K562 (cell line): Measurements from ENCODE around the gene STX11. TPM values are rescaled to one million over a fixed set of nuclear protein-coding genes. Genes with fewer than 3 reads are reported as not detected.

Experiments
- ATAC-seq: fragments of 200-7000 bp; cut with Tn5 transposase; 3 replicates; pipeline ENCODE4 v1.9.1; 2020; ENCODE audit warnings: moderate library complexity
- BruUV-seq: library from RNA; stranded (reverse); fragments of 400-500 nt; replicated peaks from 2 replicates; lab custom pipeline; 2021; lab: Mats Ljungman, UMichigan
- CTCF ChIA-PET: fragments of 300-600 bp; formaldehyde crosslinking; extraction: SDS; loops from one replicate; lab custom pipeline; 2021; ENCODE audit warnings: low intra/inter-chr PET ratio; lab: Yijun Ruan, JAX
- POLR2A ChIA-PET: fragments of 300-600, 350-650 bp; sonication (Branson Sonifier 250); formaldehyde crosslinking; extraction: SDS; loops from one replicate; lab custom pipeline; 2021; ENCODE audit warnings: antibody characterized with exemption, inconsistent platforms; lab: Yijun Ruan, JAX
- DNase-seq, 4 experiments: peaks; one replicate each; pipeline versions ENCODE4 v3.0.0 to v3.0.0-alpha.2; 2011 to 2018; ENCODE audit warnings: low spot score in 3 of 4, mixed read lengths in 3 of 4; ENCODE audit errors: extremely low read depth in 1 of 4
- FAIRE-seq: peaks from 2 replicates; lab custom pipeline; 2011; peaks lifted over from hg19 to GRCh38; lab: Jason Lieb, UNC
- H2AFZ ChIP-seq: 2 replicates; pipeline ENCODE4 v1.6.0; 2011; ENCODE audit warnings: low read depth, low read length, control low read depth, inconsistent platforms
- H3K27ac ChIP-seq: fragments of 200-600 bp; 3 replicates; pipeline ENCODE4 v1.8.0; 2011; ENCODE audit warnings: low read depth, mild to moderate bottlenecking, control low read depth, inconsistent platforms, low read length, moderate library complexity, mixed read lengths; ENCODE audit errors: extremely low read depth
- H3K27me3 ChIP-seq, 2 experiments: fragments of 300-600 bp in 1 of 2; 2 replicates in 1 of 2; 3 replicates in 1 of 2; pipeline versions ENCODE4 v1.6.0 to v1.8.0; 2011; ENCODE audit warnings: inconsistent platforms in 2 of 2, low read length in 2 of 2, mild to moderate bottlenecking in 1 of 2, mixed read lengths in 1 of 2, moderate library complexity in 1 of 2; ENCODE audit not compliant: control insufficient read depth in 2 of 2, insufficient read depth in 2 of 2
- H3K36me3 ChIP-seq: fragments of 300-600 bp; 3 replicates; pipeline ENCODE4 v1.8.0; 2011; ENCODE audit warnings: mild to moderate bottlenecking, low read length, inconsistent platforms; ENCODE audit not compliant: control insufficient read depth, insufficient read depth
- H3K4me1 ChIP-seq, 2 experiments: fragments of 200-600 bp in 1 of 2; replicated peaks in 1 of 2; 2 replicates in 1 of 2; 3 replicates in 1 of 2; pipeline versions ENCODE4 v1.5.1 to v1.8.0; 2011; ENCODE audit warnings: inconsistent platforms in 2 of 2, low read length in 2 of 2, mild to moderate bottlenecking in 1 of 2, mixed read lengths in 1 of 2, moderate library complexity in 1 of 2; ENCODE audit not compliant: control insufficient read depth in 2 of 2, insufficient read depth in 2 of 2
- H3K4me2 ChIP-seq: 2 replicates; pipeline ENCODE4 v1.6.1; 2011; ENCODE audit warnings: low read length, control low read depth, inconsistent platforms, mixed read lengths; ENCODE audit not compliant: insufficient read depth
- H3K4me3 ChIP-seq: fragments of 200-600 bp; sonication (generic), shearing (Covaris generic); 2 replicates; pipeline ENCODE4 v1.5.1; 2016; ENCODE audit warnings: control low read depth, inconsistent platforms
- H3K79me2 ChIP-seq: fragments of 200-600 bp; 3 replicates; pipeline ENCODE4 v1.8.0; 2011; ENCODE audit warnings: low read length, inconsistent platforms; ENCODE audit not compliant: control insufficient read depth, insufficient read depth
- H3K9ac ChIP-seq, 2 experiments: 2 replicates each; pipeline versions ENCODE4 v1.6.0 to v1.6.1; 2011; ENCODE audit warnings: low read depth in 2 of 2, low read length in 2 of 2, control low read depth in 1 of 2, inconsistent platforms in 1 of 2, mild to moderate bottlenecking in 1 of 2, mixed read lengths in 1 of 2; ENCODE audit not compliant: insufficient read depth in 1 of 2
- H3K9me1 ChIP-seq: one replicate; pipeline ENCODE4 v1.6.0; 2011; ENCODE audit warnings: inconsistent platforms, mild to moderate bottlenecking, low read length, moderate library complexity; ENCODE audit not compliant: control insufficient read depth, insufficient read depth
- H3K9me3 ChIP-seq: replicated peaks from 2 replicates; pipeline ENCODE4 v1.5.1; 2011; ENCODE audit warnings: low read depth, low read length, inconsistent platforms; ENCODE audit not compliant: control insufficient read depth, insufficient read depth
- H4K20me1 ChIP-seq: replicated peaks from 2 replicates; pipeline ENCODE4 v1.6.1; 2011; ENCODE audit warnings: low read length, inconsistent platforms, mixed read lengths; ENCODE audit not compliant: control insufficient read depth, insufficient read depth
- ADNP ChIP-seq: fragments of 200-800 bp; sonication (Bioruptor generic); IDR thresholded peaks from 2 replicates; pipeline ENCODE4 v1.6.1; 2016; ENCODE audit warnings: missing genetic modification characterization, missing compliant biosample characterization
- ARNT ChIP-seq, 2 experiments: fragments of 450-650 bp; IDR thresholded peaks; 2 replicates each; pipeline ENCODE4 v1.6.1; 2016; ENCODE audit warnings: mild to moderate bottlenecking in 1 of 2
- BRCA1 ChIP-seq, 2 experiments: fragments of 450-650 bp in 1 of 2; sonication (generic) in 1 of 2; formaldehyde crosslinking in 1 of 2; IDR thresholded peaks; 2 replicates each; pipeline versions ENCODE4 v1.5.0 to v1.6.1; 2017 to 2020; ENCODE audit warnings: mild to moderate bottlenecking in 1 of 2, missing genetic modification reagents in 1 of 2
- CCNT2 ChIP-seq: IDR thresholded peaks from 2 replicates; pipeline ENCODE4 v1.6.1; 2011; ENCODE audit warnings: borderline replicate concordance, low read depth, mild to moderate bottlenecking, moderate library complexity, mixed read lengths, low read length; ENCODE audit not compliant: insufficient read length; ENCODE audit errors: extremely low read depth
- CSDE1 ChIP-seq, 2 experiments: fragments of 450-650 bp; IDR thresholded peaks; 2 replicates each; pipeline ENCODE4 v1.6.1; 2016; ENCODE audit warnings: mild to moderate bottlenecking in 1 of 2
- HDAC2 ChIP-seq: fragments of 450-650 bp; IDR thresholded peaks from 2 replicates; pipeline ENCODE4 v1.6.1; 2016; ENCODE audit warnings: mild to moderate bottlenecking
- HDAC8 ChIP-seq: fragments of 450-650 bp; IDR thresholded peaks from 2 replicates; pipeline ENCODE4 v1.6.1; 2016; ENCODE audit warnings: mild to moderate bottlenecking, missing genetic modification characterization, moderate library complexity, missing compliant biosample characterization
- MYC ChIP-seq, 2 experiments: fragments of 250-450 bp in 1 of 2; sonication (Bioruptor Pico) in 1 of 2; IDR thresholded peaks; 2 replicates each; pipeline versions ENCODE4 v1.5.1 to v1.6.1; 2012 to 2021; ENCODE audit warnings: low read depth in 2 of 2, borderline replicate concordance in 1 of 2, improper control_type of control experiment in 1 of 2, low read length in 1 of 2, mild to moderate bottlenecking in 1 of 2, moderate library complexity in 1 of 2
- NUFIP1 ChIP-seq: fragments of 450-650 bp; IDR thresholded peaks from 2 replicates; pipeline ENCODE4 v1.6.1; 2018; ENCODE audit not compliant: partially characterized antibody
- POLR3G ChIP-seq: IDR thresholded peaks from 2 replicates; pipeline ENCODE4 v1.6.1; 2011; ENCODE audit not compliant: insufficient read length, insufficient replicate concordance; ENCODE audit errors: extremely low read depth
- RBM15 ChIP-seq: fragments of 200-400 bp; formaldehyde crosslinking; IDR thresholded peaks from 2 replicates; pipeline ENCODE4 v1.6.1; 2018; ENCODE audit warnings: mild to moderate bottlenecking, low read length, moderate library complexity; ENCODE audit not compliant: insufficient read depth
- RBM22 ChIP-seq: fragments of 200-400 bp; formaldehyde crosslinking; IDR thresholded peaks from 2 replicates; pipeline ENCODE4 v1.6.1; 2018; ENCODE audit warnings: low read length, low read depth; ENCODE audit not compliant: poor library complexity, severe bottlenecking
- SETDB1 ChIP-seq: IDR thresholded peaks from one replicate; pipeline ENCODE4 v1.6.1; 2012; ENCODE audit warnings: low read length, control low read depth, inconsistent platforms
- ZEB2 ChIP-seq: fragments of 450-650 bp; IDR thresholded peaks from 2 replicates; pipeline ENCODE4 v1.6.1; 2016
- ZNF12 ChIP-seq: sonication (generic); formaldehyde crosslinking; IDR thresholded peaks from 2 replicates; pipeline ENCODE4 v1.4.0; 2020; ENCODE audit warnings: mild to moderate bottlenecking, missing genetic modification reagents
- ZNF778 ChIP-seq: fragments of 450-650 bp; formaldehyde crosslinking; IDR thresholded peaks from 2 replicates; pipeline ENCODE4 v1.4.0; 2020; ENCODE audit warnings: mild to moderate bottlenecking, moderate library complexity
- ZZZ3 ChIP-seq: fragments of 450-650 bp; IDR thresholded peaks from 2 replicates; pipeline ENCODE4 v1.6.1; 2016; ENCODE audit warnings: antibody characterized with exemption, mild to moderate bottlenecking, moderate library complexity
- WGBS: fragments of 100-300 bp; shearing (Covaris generic); methylation state at CpG from one replicate; pipeline ENCODE4 v1.1.6; 2016; ENCODE audit warnings: low coverage, mixed read lengths; ENCODE audit not compliant: insufficient coverage; ENCODE audit errors: missing lambda C conversion rate; 5-methylcytosine and 5-hydroxymethylcytosine counted together
- in situ Hi-C: fragments of 300-500 bp; cut with MboI; formaldehyde crosslinking; loops from 4 replicates; pipeline ENCODE4 v1.15.0; 2018; ENCODE audit warnings: inconsistent platforms, mixed read lengths
- intact Hi-C: fragments of 100-400 bp; cut with micrococcal nuclease; formaldehyde crosslinking; loops from 2 replicates; pipeline ENCODE4 v1.14.2; 2022
- polyA plus RNA-seq, 8 experiments: library from polyadenylated mRNA; depleted of rRNA in 4 of 8; stranded (reverse) in 5 of 8; unstranded in 3 of 8; fragments of >200 nt; fragmentation: Nextera tagmentation in 2 of 8; fragmentation: Illumina TruSeq in 1 of 8; extraction: Ambion mirVana in 2 of 8; extraction: Trizol in 1 of 8; gene quantifications; 2 replicates each; pipeline versions ENCODE4 v1.2.1 to v1.2.3, GENCODE V29; 2011 to 2014; ENCODE audit warnings: inconsistent platforms in 1 of 8, missing spikeins in 1 of 8
- total RNA-seq, 7 experiments: library from RNA; depleted of rRNA in 6 of 7; stranded (reverse); fragments of >200 nt in 6 of 7; fragmentation: Illumina TruSeq in 2 of 7; extraction: Trizol in 2 of 7; gene quantifications; 2 replicates each; pipeline versions ENCODE4 v1.2.1 to v1.2.3, GENCODE V29; 2011 to 2021; ENCODE audit warnings: low replicate concordance in 1 of 7
- TF ChIP-seq, protein P1 (sequence below): sonication (generic); formaldehyde crosslinking; IDR thresholded peaks from 2 replicates; pipeline ENCODE4 v1.8.1; 2023; ENCODE audit warnings: mild to moderate bottlenecking, missing genetic modification reagents, moderate library complexity
- TF ChIP-seq, protein P2 (sequence below): fragments of 450-650 bp; conservative IDR thresholded peaks from 2 replicates; pipeline ENCODE4 v1.6.1; 2016; ENCODE audit warnings: missing genetic modification characterization, low read depth, mild to moderate bottlenecking, missing compliant biosample characterization, moderate library complexity

The STX11 gene
- total and polyA plus RNA-seq, 9 of the 15 experiments (the other 6 are each of a cell fraction or from before 2014, with no cell fraction given): 0.06 to 0.73 (median 0.40) TPM

DNA sequence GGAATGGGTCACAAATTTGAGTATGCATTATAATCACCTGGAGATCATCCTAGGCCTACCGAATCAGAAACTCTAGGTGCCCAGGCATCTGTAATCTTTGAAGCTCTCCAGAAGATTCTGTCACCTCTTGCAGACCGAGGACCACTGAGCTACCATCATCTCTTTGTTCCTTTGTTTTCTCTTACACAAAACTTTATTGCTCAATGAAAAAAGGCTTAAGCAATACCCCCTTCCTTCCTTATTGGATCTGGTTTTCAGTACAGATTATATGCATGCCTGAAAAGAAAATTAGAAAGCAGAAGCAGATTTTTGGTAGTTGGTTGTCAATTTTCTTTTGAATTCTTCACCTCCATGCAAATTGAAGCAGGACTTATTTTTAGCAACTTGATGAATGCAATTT is 31.3 kb downstream of the STX11 start:
- Histone ChIP-seq H3K79me2 (no peaks in the 10 kb centered on the region), H3K4me1 (peaks cover 0 to 2% of the 10 kb centered on the region in 2 experiments; a peak in 1 of 5 replicates), H3K9me1 (no peaks in the 10 kb centered on the region), H3K4me3 (no peak overlapping the region), H3K36me3 (no peaks in the 10 kb centered on the region), H3K9me3 (no peaks in the 10 kb centered on the region), H3K27ac (no peak overlapping the region), H4K20me1 (no peaks in the 10 kb centered on the region), H2AFZ (no peak overlapping the region), H3K27me3 (peaks cover 0 to 7% of the 10 kb centered on the region in 2 experiments; a peak in 2 of 5 replicates), H3K4me2 (no peak overlapping the region), H3K9ac (no peak overlapping the region)
- 0% methylated on average over 2 of the region's 2 CpGs for WGBS
- in situ Hi-C loops (no loop called here), intact Hi-C loops (no loop called here)
- ATAC-seq (no peak), DNase-seq (no peak), FAIRE-seq (no peak)
- no peak for TF ChIP-seq NUFIP1
- TF ChIP-seq ARNT (IDR thresholded peaks at IDR 0.05): no peak
- TF ChIP-seq ADNP (tag): no peak
- no peak for TF ChIP-seq ZZZ3
- TF ChIP-seq ZNF778: no peak
- no peak for TF ChIP-seq CCNT2
- no peak for TF ChIP-seq MYC (IDR thresholded peaks at IDR 0.05; ENCODE audit: low read depth, low read length)
- TF ChIP-seq MYC (CRISPR knock-in tag; IDR thresholded peaks at IDR 0.05; ENCODE audit: borderline replicate concordance, low read depth): no peak
- TF ChIP-seq, protein P1, sequence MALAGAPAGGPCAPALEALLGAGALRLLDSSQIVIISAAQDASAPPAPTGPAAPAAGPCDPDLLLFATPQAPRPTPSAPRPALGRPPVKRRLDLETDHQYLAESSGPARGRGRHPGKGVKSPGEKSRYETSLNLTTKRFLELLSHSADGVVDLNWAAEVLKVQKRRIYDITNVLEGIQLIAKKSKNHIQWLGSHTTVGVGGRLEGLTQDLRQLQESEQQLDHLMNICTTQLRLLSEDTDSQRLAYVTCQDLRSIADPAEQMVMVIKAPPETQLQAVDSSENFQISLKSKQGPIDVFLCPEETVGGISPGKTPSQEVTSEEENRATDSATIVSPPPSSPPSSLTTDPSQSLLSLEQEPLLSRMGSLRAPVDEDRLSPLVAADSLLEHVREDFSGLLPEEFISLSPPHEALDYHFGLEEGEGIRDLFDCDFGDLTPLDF (CRISPR knock-in tag): no peak
- no peak for TF ChIP-seq HDAC2
- TF ChIP-seq POLR3G: no peak
- TF ChIP-seq CSDE1 (IDR thresholded peaks at IDR 0.05): no peak
- no peak for TF ChIP-seq SETDB1
- no peak for TF ChIP-seq ZEB2
- TF ChIP-seq BRCA1 (IDR thresholded peaks at IDR 0.05): no peak
- TF ChIP-seq BRCA1 (CRISPR knock-in tag; IDR thresholded peaks at IDR 0.05): no peak
- TF ChIP-seq RBM15: no peak
- TF ChIP-seq ZNF12 (CRISPR knock-in tag): no peak
- TF ChIP-seq, protein P2, sequence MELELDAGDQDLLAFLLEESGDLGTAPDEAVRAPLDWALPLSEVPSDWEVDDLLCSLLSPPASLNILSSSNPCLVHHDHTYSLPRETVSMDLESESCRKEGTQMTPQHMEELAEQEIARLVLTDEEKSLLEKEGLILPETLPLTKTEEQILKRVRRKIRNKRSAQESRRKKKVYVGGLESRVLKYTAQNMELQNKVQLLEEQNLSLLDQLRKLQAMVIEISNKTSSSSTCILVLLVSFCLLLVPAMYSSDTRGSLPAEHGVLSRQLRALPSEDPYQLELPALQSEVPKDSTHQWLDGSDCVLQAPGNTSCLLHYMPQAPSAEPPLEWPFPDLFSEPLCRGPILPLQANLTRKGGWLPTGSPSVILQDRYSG (tag): no peak
- TF ChIP-seq HDAC8 (tag): no peak
- TF ChIP-seq RBM22: no peak
- ChIA-PET CTCF (no interaction called here), POLR2A (no interaction called here)
- no TSS peak for BruUV-seq
